H9 (cell line): ENCODE data around the gene KIAA1586. TPM values are rescaled to one million over a fixed set of nuclear protein-coding genes. Genes with fewer than 3 reads are reported as not detected.

Experiments
- DNase-seq: peaks from one replicate; pipeline ENCODE4 v3.0.0-alpha.2; 2017
- H2AFZ ChIP-seq: one replicate; pipeline ENCODE4 v1.6.1; 2013; ENCODE audit warnings: mild to moderate bottlenecking, low read length, control low read depth, moderate library complexity
- H2AK5ac ChIP-seq: 2 replicates; pipeline ENCODE4 v1.6.1; 2013; ENCODE audit warnings: low read length, control low read depth, mixed read lengths; ENCODE audit not compliant: insufficient read length
- H2BK120ac ChIP-seq: one replicate; pipeline ENCODE4 v1.6.1; 2013; ENCODE audit warnings: low read depth, mild to moderate bottlenecking, low read length, control low read depth, inconsistent platforms; ENCODE audit not compliant: poor library complexity, severe bottlenecking
- H2BK12ac ChIP-seq: 2 replicates; pipeline ENCODE4 v1.6.1; 2013; ENCODE audit warnings: low read length, control low read depth, mixed read lengths, low read depth; ENCODE audit not compliant: insufficient read length
- H2BK15ac ChIP-seq: 2 replicates; pipeline ENCODE4 v1.6.1; 2013; ENCODE audit warnings: low read depth, low read length, control low read depth
- H2BK20ac ChIP-seq: one replicate; pipeline ENCODE4 v1.6.1; 2013; ENCODE audit warnings: low read depth, mild to moderate bottlenecking, low read length, control low read depth, inconsistent platforms; ENCODE audit not compliant: poor library complexity, severe bottlenecking
- H2BK5ac ChIP-seq: 2 replicates; pipeline ENCODE4 v1.6.1; 2013; ENCODE audit warnings: low read length, control low read depth, mixed read lengths; ENCODE audit not compliant: insufficient read length
- H3K14ac ChIP-seq: 2 replicates; pipeline ENCODE4 v1.6.1; 2013; ENCODE audit warnings: low read length, control low read depth; ENCODE audit not compliant: insufficient read depth
- H3K18ac ChIP-seq: 2 replicates; pipeline ENCODE4 v1.6.1; 2013; ENCODE audit warnings: low read depth, mild to moderate bottlenecking, mixed read lengths, low read length, control low read depth; ENCODE audit not compliant: insufficient read length
- H3K23ac ChIP-seq: 2 replicates; pipeline ENCODE4 v1.6.1; 2013; ENCODE audit warnings: low read length, control low read depth, mixed read lengths, low read depth; ENCODE audit not compliant: insufficient read length
- H3K23me2 ChIP-seq: 2 replicates; pipeline ENCODE4 v1.6.1; 2013; ENCODE audit warnings: low read depth, mild to moderate bottlenecking, mixed read lengths, low read length, control low read depth; ENCODE audit not compliant: insufficient read length, poor library complexity, severe bottlenecking
- H3K27ac ChIP-seq: 2 replicates; pipeline ENCODE4 v1.5.1; 2013; ENCODE audit warnings: low read length, control low read depth, mixed read lengths, low read depth; ENCODE audit not compliant: insufficient read length
- H3K27me3 ChIP-seq: 2 replicates; pipeline ENCODE4 v1.6.1; 2013; ENCODE audit warnings: low read length, control low read depth, inconsistent platforms; ENCODE audit not compliant: insufficient read depth
- H3K4ac ChIP-seq: 2 replicates; pipeline ENCODE4 v1.6.1; 2013; ENCODE audit warnings: low read depth, mild to moderate bottlenecking, control low read depth, inconsistent platforms, low read length, moderate library complexity
- H3K4me1 ChIP-seq: 2 replicates; pipeline ENCODE4 v1.6.1; 2013; ENCODE audit warnings: low read length, control low read depth, inconsistent platforms; ENCODE audit not compliant: insufficient read depth
- H3K4me2 ChIP-seq: 2 replicates; pipeline ENCODE4 v1.6.1; 2013; ENCODE audit warnings: low read length, control low read depth, mixed read lengths; ENCODE audit not compliant: insufficient read length, insufficient read depth
- H3K56ac ChIP-seq: 2 replicates; pipeline ENCODE4 v1.6.1; 2013; ENCODE audit warnings: low read depth, mild to moderate bottlenecking, mixed read lengths, low read length, control low read depth; ENCODE audit not compliant: insufficient read length
- H3K79me1 ChIP-seq: 2 replicates; pipeline ENCODE4 v1.6.1; 2013; ENCODE audit warnings: low read depth, mild to moderate bottlenecking, moderate library complexity, low read length, control low read depth, inconsistent platforms; ENCODE audit not compliant: insufficient read depth, poor library complexity, severe bottlenecking
- H3K79me2 ChIP-seq: 2 replicates; pipeline ENCODE4 v1.6.1; 2013; ENCODE audit warnings: low read length, control low read depth, inconsistent platforms; ENCODE audit not compliant: insufficient read depth
- H3K9ac ChIP-seq: 2 replicates; pipeline ENCODE4 v1.6.1; 2013; ENCODE audit warnings: low read length, control low read depth, mixed read lengths; ENCODE audit not compliant: insufficient read length; ENCODE audit errors: extremely low read depth
- H3K9me3 ChIP-seq: one replicate; pipeline ENCODE4 v1.6.1; 2013; ENCODE audit warnings: low read depth, low read length, inconsistent platforms; ENCODE audit not compliant: control insufficient read depth
- H3T11ph ChIP-seq: one replicate; pipeline ENCODE4 v1.6.1; 2013; ENCODE audit warnings: mild to moderate bottlenecking, low read length, control low read depth, inconsistent platforms
- H4K20me1 ChIP-seq: one replicate; pipeline ENCODE4 v1.6.1; 2013; ENCODE audit not compliant: control insufficient read depth, insufficient read length, insufficient read depth
- H4K5ac ChIP-seq: 2 replicates; pipeline ENCODE4 v1.6.1; 2013; ENCODE audit warnings: low read depth, mild to moderate bottlenecking, mixed read lengths, low read length, control low read depth; ENCODE audit not compliant: insufficient read length
- H4K8ac ChIP-seq: replicated peaks from 2 replicates; pipeline ENCODE4 v1.6.1; 2013; ENCODE audit warnings: low read length, control low read depth, mixed read lengths, low read depth; ENCODE audit not compliant: insufficient read length
- H4K91ac ChIP-seq: 2 replicates; pipeline ENCODE4 v1.6.1; 2013; ENCODE audit warnings: low read depth, mild to moderate bottlenecking, moderate library complexity, mixed read lengths, low read length, control low read depth; ENCODE audit not compliant: insufficient read length
- H3K27ac Mint-ChIP-seq, 3 experiments: 2 replicates in 2 of 3; 3 replicates in 1 of 3; pipeline ENCODE4 v1.8.0; 2020 to 2021; ENCODE audit warnings: mixed read lengths in 3 of 3, mild to moderate bottlenecking in 1 of 3, moderate library complexity in 1 of 3
- H3K27me3 Mint-ChIP-seq: 2 replicates; pipeline ENCODE4 v1.8.0; 2021; ENCODE audit warnings: low read depth, mild to moderate bottlenecking, moderate library complexity, mixed read lengths
- H3K36me3 Mint-ChIP-seq, 3 experiments: 2 replicates in 2 of 3; 3 replicates in 1 of 3; pipeline ENCODE4 v1.8.0; 2020 to 2021; ENCODE audit warnings: low read depth in 3 of 3, mixed read lengths in 3 of 3; ENCODE audit not compliant: insufficient read depth in 1 of 3
- H3K4me1 Mint-ChIP-seq, 2 experiments: 2 replicates each; pipeline ENCODE4 v1.8.0; 2020; ENCODE audit warnings: mixed read lengths in 2 of 2
- H3K4me3 Mint-ChIP-seq, 2 experiments: 2 replicates in 1 of 2; 3 replicates in 1 of 2; pipeline ENCODE4 v1.8.0; 2020 to 2021; ENCODE audit warnings: mild to moderate bottlenecking in 2 of 2, mixed read lengths in 2 of 2, moderate library complexity in 1 of 2
- H3K9me3 Mint-ChIP-seq, 2 experiments: 2 replicates in 1 of 2; 3 replicates in 1 of 2; pipeline ENCODE4 v1.8.0; 2020; ENCODE audit warnings: mild to moderate bottlenecking in 2 of 2, mixed read lengths in 2 of 2, moderate library complexity in 1 of 2
- WGBS: extraction: QIAGEN DNeasy Blood & Tissue Kit; methylation state at CpG from one replicate; pipeline ENCODE4 v1.1.7; 2013; ENCODE audit warnings: missing lambda C conversion rate, low lambda C conversion rate, mixed read lengths; ENCODE audit not compliant: insufficient read length; ENCODE audit errors: extremely low coverage; 5-methylcytosine and 5-hydroxymethylcytosine counted together
- total RNA-seq: library from RNA; stranded (reverse); gene quantifications from 2 replicates; pipeline ENCODE4 v1.2.1, GENCODE V29; 2021
- TF ChIP-seq, protein P1 (sequence below): fragments of 200-600 bp; sonication (generic); conservative IDR thresholded peaks from 3 replicates; pipeline ENCODE4 v1.8.0; 2021; ENCODE audit warnings: antibody characterized with exemption, mild to moderate bottlenecking

Gene KIAA1586
- total RNA-seq, 1 experiment from 2014 or later = 33.3 TPM

DNA sequence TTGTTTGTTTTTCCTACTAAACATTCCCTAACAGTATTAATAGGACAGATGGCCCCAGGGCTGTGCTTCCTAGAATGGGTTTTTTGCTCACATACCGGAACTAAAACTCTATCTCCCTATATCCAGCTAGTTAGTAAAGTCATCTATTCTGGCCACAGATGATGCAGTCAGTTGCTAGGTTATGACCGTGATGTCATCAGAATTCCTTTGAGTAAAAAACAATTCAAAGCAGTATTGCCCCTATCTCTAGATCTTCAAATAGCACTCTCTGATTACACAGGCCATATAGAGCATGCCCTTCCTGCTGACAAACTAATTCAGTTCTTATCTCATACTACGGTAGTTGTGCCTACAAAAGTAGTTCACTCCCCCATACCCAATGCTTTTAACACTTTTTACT is 25.6 kb downstream of the KIAA1586 start:
- Histone ChIP-seq H3K4ac (no peak overlapping the region), H3K79me1 (no peaks in the 10 kb centered on the region), H3K18ac (no peak overlapping the region), H2BK20ac (no peak overlapping the region), H3K79me2 (no peaks in the 10 kb centered on the region), H3K27ac (no peak overlapping the region), H2BK15ac (no peak overlapping the region), H4K8ac (no peak overlapping the region), H3K56ac (no peak overlapping the region), H2AK5ac (no peak overlapping the region), H3K14ac (no peak overlapping the region), H2BK12ac (no peak overlapping the region), H3K27me3 (no peaks in the 10 kb centered on the region), H4K91ac (no peak overlapping the region), H2BK5ac (no peak overlapping the region), H3T11ph (no peak overlapping the region), H2AFZ (no peak overlapping the region), H3K23me2 (no peaks in the 10 kb centered on the region), H4K5ac (no peak overlapping the region), H3K23ac (no peak overlapping the region), H3K4me2 (no peak overlapping the region), H3K9me3 (no peaks in the 10 kb centered on the region), H2BK120ac (no peak overlapping the region), H3K4me1 (peaks cover 9% of the 10 kb centered on the region; the same call in 1 of the 2 replicates), H4K20me1 (no peaks in the 10 kb centered on the region), H3K9ac (no peak overlapping the region)
- Mint-ChIP-seq H3K27ac (no peak overlapping the region), H3K36me3 (peaks cover 8 to 11% (median 8%) of the 10 kb centered on the region in 3 experiments; a peak in 6 of 7 replicates), H3K4me3 (no peak overlapping the region), H3K4me1 (peaks cover 28 to 38% of the 10 kb centered on the region in 2 experiments), H3K9me3 (peaks cover 0 to 5% of the 10 kb centered on the region in 2 experiments; a peak in 1 of 5 replicates), H3K27me3 (peaks cover 2% of the 10 kb centered on the region; the same call in 1 of the 2 replicates)
- no CpG with 5 or more reads among the region's 3 CpGs for WGBS
- DNase-seq = no peak
- TF ChIP-seq, protein P1, sequence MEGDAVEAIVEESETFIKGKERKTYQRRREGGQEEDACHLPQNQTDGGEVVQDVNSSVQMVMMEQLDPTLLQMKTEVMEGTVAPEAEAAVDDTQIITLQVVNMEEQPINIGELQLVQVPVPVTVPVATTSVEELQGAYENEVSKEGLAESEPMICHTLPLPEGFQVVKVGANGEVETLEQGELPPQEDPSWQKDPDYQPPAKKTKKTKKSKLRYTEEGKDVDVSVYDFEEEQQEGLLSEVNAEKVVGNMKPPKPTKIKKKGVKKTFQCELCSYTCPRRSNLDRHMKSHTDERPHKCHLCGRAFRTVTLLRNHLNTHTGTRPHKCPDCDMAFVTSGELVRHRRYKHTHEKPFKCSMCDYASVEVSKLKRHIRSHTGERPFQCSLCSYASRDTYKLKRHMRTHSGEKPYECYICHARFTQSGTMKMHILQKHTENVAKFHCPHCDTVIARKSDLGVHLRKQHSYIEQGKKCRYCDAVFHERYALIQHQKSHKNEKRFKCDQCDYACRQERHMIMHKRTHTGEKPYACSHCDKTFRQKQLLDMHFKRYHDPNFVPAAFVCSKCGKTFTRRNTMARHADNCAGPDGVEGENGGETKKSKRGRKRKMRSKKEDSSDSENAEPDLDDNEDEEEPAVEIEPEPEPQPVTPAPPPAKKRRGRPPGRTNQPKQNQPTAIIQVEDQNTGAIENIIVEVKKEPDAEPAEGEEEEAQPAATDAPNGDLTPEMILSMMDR = no peak
